ENCODE measurements around the gene ZDHHC14.
"Not testable (repeated sequence)": the region's sequence is repeated elsewhere in the genome, so short reads cannot be mapped to it uniquely, and the experiment has no call there.

The ZDHHC14 gene

DNA sequence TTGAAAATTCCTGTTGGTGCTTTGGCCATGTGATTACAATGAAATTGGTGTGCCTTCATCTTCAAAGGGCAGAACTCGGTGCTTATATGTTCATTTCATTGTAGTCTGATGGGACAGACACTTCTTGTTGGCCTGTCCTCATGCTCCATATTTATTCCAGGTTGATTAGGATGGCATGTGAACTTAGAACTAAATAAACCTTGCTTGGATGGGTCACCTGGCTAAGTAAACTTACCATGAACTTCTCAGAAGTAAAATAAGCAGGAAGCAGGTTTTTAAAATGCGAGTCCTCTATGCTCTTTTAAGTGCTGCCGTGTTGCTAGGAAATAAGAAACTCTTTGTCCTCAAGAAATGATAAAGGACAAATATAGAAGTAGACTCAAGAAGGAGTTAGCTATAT is 26.7 kb downstream of the ZDHHC14 start:
- no peak for TF ChIP-seq SPI1 (IDR thresholded peaks at IDR 0.05; ENCODE audit: borderline replicate concordance, low read depth)
- TF ChIP-seq POLR2AphosphoS5 (IDR thresholded peaks at IDR 0.05; ENCODE audit: low read depth): no peak
- TF ChIP-seq, protein P1, sequence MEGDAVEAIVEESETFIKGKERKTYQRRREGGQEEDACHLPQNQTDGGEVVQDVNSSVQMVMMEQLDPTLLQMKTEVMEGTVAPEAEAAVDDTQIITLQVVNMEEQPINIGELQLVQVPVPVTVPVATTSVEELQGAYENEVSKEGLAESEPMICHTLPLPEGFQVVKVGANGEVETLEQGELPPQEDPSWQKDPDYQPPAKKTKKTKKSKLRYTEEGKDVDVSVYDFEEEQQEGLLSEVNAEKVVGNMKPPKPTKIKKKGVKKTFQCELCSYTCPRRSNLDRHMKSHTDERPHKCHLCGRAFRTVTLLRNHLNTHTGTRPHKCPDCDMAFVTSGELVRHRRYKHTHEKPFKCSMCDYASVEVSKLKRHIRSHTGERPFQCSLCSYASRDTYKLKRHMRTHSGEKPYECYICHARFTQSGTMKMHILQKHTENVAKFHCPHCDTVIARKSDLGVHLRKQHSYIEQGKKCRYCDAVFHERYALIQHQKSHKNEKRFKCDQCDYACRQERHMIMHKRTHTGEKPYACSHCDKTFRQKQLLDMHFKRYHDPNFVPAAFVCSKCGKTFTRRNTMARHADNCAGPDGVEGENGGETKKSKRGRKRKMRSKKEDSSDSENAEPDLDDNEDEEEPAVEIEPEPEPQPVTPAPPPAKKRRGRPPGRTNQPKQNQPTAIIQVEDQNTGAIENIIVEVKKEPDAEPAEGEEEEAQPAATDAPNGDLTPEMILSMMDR (IDR thresholded peaks at IDR 0.05; ENCODE audit: insufficient read depth, low read length): no peak
- TF ChIP-seq, protein P2, sequence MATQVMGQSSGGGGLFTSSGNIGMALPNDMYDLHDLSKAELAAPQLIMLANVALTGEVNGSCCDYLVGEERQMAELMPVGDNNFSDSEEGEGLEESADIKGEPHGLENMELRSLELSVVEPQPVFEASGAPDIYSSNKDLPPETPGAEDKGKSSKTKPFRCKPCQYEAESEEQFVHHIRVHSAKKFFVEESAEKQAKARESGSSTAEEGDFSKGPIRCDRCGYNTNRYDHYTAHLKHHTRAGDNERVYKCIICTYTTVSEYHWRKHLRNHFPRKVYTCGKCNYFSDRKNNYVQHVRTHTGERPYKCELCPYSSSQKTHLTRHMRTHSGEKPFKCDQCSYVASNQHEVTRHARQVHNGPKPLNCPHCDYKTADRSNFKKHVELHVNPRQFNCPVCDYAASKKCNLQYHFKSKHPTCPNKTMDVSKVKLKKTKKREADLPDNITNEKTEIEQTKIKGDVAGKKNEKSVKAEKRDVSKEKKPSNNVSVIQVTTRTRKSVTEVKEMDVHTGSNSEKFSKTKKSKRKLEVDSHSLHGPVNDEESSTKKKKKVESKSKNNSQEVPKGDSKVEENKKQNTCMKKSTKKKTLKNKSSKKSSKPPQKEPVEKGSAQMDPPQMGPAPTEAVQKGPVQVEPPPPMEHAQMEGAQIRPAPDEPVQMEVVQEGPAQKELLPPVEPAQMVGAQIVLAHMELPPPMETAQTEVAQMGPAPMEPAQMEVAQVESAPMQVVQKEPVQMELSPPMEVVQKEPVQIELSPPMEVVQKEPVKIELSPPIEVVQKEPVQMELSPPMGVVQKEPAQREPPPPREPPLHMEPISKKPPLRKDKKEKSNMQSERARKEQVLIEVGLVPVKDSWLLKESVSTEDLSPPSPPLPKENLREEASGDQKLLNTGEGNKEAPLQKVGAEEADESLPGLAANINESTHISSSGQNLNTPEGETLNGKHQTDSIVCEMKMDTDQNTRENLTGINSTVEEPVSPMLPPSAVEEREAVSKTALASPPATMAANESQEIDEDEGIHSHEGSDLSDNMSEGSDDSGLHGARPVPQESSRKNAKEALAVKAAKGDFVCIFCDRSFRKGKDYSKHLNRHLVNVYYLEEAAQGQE (IDR thresholded peaks at IDR 0.05; ENCODE audit: insufficient replicate concordance, low read depth): no peak
- no peak for TF ChIP-seq GABPA (IDR thresholded peaks at IDR 0.05; ENCODE audit: low read depth)
- Histone ChIP-seq H3K4me3 (replicated peaks; ENCODE audit: insufficient read depth, low read length) (no peak overlapping the region), H3K27me3 (ENCODE audit: insufficient read depth, poor library complexity, severe bottlenecking) (no peaks in the 10 kb centered on the region), H3K27ac (replicated peaks) (no peak overlapping the region)
- no peak for DNase-seq (ENCODE audit: low read depth in 1 of 2, low spot score in 1 of 2)

DNA sequence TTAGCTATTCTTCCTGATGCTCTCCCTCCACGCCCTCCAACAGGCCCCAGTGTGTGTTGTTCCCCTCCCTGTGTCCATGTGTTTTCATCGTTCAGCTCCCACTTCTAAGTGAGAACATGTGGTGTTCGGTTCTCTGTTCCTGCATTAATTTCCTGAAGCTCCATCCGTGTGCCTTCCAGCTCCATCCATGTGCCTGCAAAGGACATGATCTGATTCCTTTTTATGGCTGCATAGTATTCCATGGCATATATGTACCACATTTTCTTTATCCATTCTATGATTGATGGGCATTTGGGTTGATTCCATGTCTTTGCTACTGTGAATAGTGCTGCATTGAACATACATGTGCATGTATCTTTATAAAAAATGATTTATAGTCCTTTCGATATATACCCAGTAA is 27.4 kb downstream of the ZDHHC14 start:
- not testable (repeated sequence) for DNase-seq (ENCODE audit: low read depth in 1 of 2, low spot score in 1 of 2); H3K27ac ChIP-seq (replicated peaks); H3K4me3 ChIP-seq (replicated peaks; ENCODE audit: insufficient read depth, low read length); H3K27me3 ChIP-seq (ENCODE audit: insufficient read depth, poor library complexity, severe bottlenecking)

DNA sequence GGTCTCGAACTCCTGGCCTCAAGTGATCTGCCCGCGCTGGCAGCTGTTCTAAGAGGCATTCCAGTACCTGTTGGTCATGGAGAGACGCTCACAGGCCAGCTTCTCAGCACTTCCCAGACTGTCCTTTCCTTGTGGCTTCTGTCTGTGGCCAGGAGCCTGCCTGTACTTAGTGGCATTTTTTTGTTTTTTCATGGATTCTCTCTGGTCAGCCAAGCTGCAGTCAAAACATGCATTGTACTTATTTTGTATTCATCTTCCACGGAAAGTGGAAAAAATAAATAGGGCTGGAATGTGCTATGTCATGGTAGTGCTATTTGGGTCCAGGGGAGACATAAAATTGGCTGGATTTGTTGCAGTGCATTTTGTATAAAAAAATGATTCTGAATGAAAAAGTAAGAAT is 29.1 kb downstream of the ZDHHC14 start:
- DNase-seq (ENCODE audit: low read depth in 1 of 2, low spot score in 1 of 2): no peak
- no peak overlapping the region for H3K27ac ChIP-seq (replicated peaks)
- H3K4me3 ChIP-seq (replicated peaks; ENCODE audit: insufficient read depth, low read length): no peak overlapping the region
- TF ChIP-seq, protein P2 (IDR thresholded peaks at IDR 0.05; ENCODE audit: insufficient replicate concordance, low read depth): no peak
- TF ChIP-seq POLR2AphosphoS5 (IDR thresholded peaks at IDR 0.05; ENCODE audit: low read depth) (no peak), SPI1 (IDR thresholded peaks at IDR 0.05; ENCODE audit: borderline replicate concordance, low read depth) (no peak), GABPA (IDR thresholded peaks at IDR 0.05; ENCODE audit: low read depth) (no peak)
- TF ChIP-seq, protein P1 (IDR thresholded peaks at IDR 0.05; ENCODE audit: insufficient read depth, low read length): no peak
- no peaks in the 10 kb centered on the region for H3K27me3 ChIP-seq (ENCODE audit: insufficient read depth, poor library complexity, severe bottlenecking)

DNA sequence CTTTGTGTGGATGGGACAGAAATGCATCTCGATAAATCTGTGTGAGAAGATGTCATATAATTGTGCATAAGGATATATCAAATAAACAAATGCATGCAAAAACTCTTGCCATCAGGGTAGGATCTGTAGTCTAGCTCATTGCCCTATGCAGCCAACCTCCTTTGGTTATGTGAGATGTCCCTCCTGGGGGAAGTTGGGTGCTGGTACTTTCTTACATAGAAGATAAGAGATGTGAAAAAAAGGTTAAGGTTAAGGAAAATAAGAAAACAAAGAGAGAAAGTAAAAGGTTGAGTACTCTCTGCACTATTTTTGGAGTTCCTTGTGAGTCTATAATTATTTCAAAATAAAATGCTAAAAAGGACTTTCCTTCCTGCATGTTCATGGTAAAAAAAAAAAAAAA is 30.4 kb downstream of the ZDHHC14 start:
- H3K27ac ChIP-seq (replicated peaks): no peak overlapping the region
- DNase-seq (ENCODE audit: low read depth in 1 of 2, low spot score in 1 of 2): no peak
- no peak overlapping the region for H3K4me3 ChIP-seq (replicated peaks; ENCODE audit: insufficient read depth, low read length)
- TF ChIP-seq, protein P2 (IDR thresholded peaks at IDR 0.05; ENCODE audit: insufficient replicate concordance, low read depth): no peak
- TF ChIP-seq GABPA (IDR thresholded peaks at IDR 0.05; ENCODE audit: low read depth) (no peak), SPI1 (IDR thresholded peaks at IDR 0.05; ENCODE audit: borderline replicate concordance, low read depth) (no peak), POLR2AphosphoS5 (IDR thresholded peaks at IDR 0.05; ENCODE audit: low read depth) (no peak)
- TF ChIP-seq, protein P1 (IDR thresholded peaks at IDR 0.05; ENCODE audit: insufficient read depth, low read length): no peak
- H3K27me3 ChIP-seq (ENCODE audit: insufficient read depth, poor library complexity, severe bottlenecking): no peaks in the 10 kb centered on the region
